IMR-90 (cell line): ENCODE measurements around the gene FNDC4. TPM values are rescaled to one million over a fixed set of nuclear protein-coding genes. Genes with fewer than 3 reads are reported as not detected.

Experiments
- ATAC-seq: fragments of 200-7000 bp; cut with Tn5 transposase; 2 replicates; pipeline ENCODE4 v1.9.1; 2020; ENCODE audit warnings: low read depth, mild to moderate bottlenecking, moderate library complexity
- BruUV-seq: library from RNA; stranded (reverse); fragments of 400-500 nt; replicated peaks from 2 replicates; lab custom pipeline; 2021; lab: Mats Ljungman, UMichigan
- CTCF ChIA-PET: fragments of 300-600 bp; formaldehyde crosslinking; extraction: SDS; loops from one replicate; lab custom pipeline; 2021; ENCODE audit warnings: antibody characterized with exemption; lab: Yijun Ruan, JAX
- POLR2A ChIA-PET: fragments of 300-600 bp; sonication (Branson Sonifier 250); formaldehyde crosslinking; loops from one replicate; lab custom pipeline; 2022; ENCODE audit warnings: antibody characterized with exemption; ENCODE audit not compliant: unreplicated experiment; lab: Charles Lee
- DNase-seq: peaks from one replicate; pipeline ENCODE4 v3.0.0; 2013
- H2AFZ ChIP-seq: replicated peaks from 2 replicates; pipeline ENCODE3; 2013; ENCODE audit warnings: low read length, mild to moderate bottlenecking; ENCODE audit not compliant: poor library complexity
- H2AK5ac ChIP-seq: 2 replicates; pipeline ENCODE4 v1.6.1; 2013; ENCODE audit warnings: low read depth, low read length, inconsistent platforms
- H2AK9ac ChIP-seq: replicated peaks from 2 replicates; pipeline ENCODE3; 2013; ENCODE audit warnings: mild to moderate bottlenecking, low read depth, low read length, moderate library complexity; ENCODE audit not compliant: poor library complexity
- H2BK120ac ChIP-seq: 2 replicates; pipeline ENCODE4 v1.6.1; 2013; ENCODE audit warnings: low read depth, low read length, inconsistent platforms
- H2BK15ac ChIP-seq: 3 replicates; pipeline ENCODE4 v1.6.1; 2013; ENCODE audit warnings: low read depth, low read length, inconsistent platforms
- H2BK20ac ChIP-seq: 2 replicates; pipeline ENCODE4 v1.6.1; 2013; ENCODE audit warnings: low read depth, mild to moderate bottlenecking, inconsistent platforms, low read length, moderate library complexity
- H2BK5ac ChIP-seq: 2 replicates; pipeline ENCODE4 v1.6.1; 2013; ENCODE audit warnings: mild to moderate bottlenecking, low read depth, low read length, inconsistent platforms; ENCODE audit not compliant: poor library complexity, severe bottlenecking
- H3K14ac ChIP-seq: replicated peaks from 2 replicates; pipeline ENCODE4 v1.6.1; 2013; ENCODE audit warnings: low read depth, low read length, inconsistent platforms
- H3K18ac ChIP-seq: 2 replicates; pipeline ENCODE4 v1.6.1; 2013; ENCODE audit warnings: low read depth, low read length, control low read depth
- H3K23ac ChIP-seq: 2 replicates; pipeline ENCODE4 v1.6.1; 2013; ENCODE audit warnings: low read depth, low read length, inconsistent platforms
- H3K27ac ChIP-seq: 2 replicates; pipeline ENCODE4 v1.5.1; 2013; ENCODE audit warnings: mild to moderate bottlenecking, control low read depth, low read length; ENCODE audit not compliant: insufficient read depth
- H3K27me3 ChIP-seq: 2 replicates; pipeline ENCODE4 v1.6.1; 2013; ENCODE audit warnings: low read length; ENCODE audit not compliant: control insufficient read depth, insufficient read depth
- H3K36me3 ChIP-seq: 2 replicates; pipeline ENCODE4 v1.6.1; 2013; ENCODE audit warnings: low read length, mixed read lengths; ENCODE audit not compliant: control insufficient read depth, insufficient read depth
- H3K4ac ChIP-seq: 2 replicates; pipeline ENCODE4 v1.6.1; 2013; ENCODE audit warnings: low read depth, low read length, inconsistent platforms
- H3K4me1 ChIP-seq: 2 replicates; pipeline ENCODE4 v1.6.1; 2013; ENCODE audit warnings: low read length, mixed read lengths; ENCODE audit not compliant: control insufficient read depth, insufficient read depth
- H3K4me2 ChIP-seq: 2 replicates; pipeline ENCODE4 v1.6.1; 2013; ENCODE audit warnings: low read depth, mild to moderate bottlenecking, control low read depth, low read length, moderate library complexity
- H3K4me3 ChIP-seq: 2 replicates; pipeline ENCODE4 v1.5.1; 2013; ENCODE audit warnings: low read depth, mild to moderate bottlenecking, control low read depth, low read length, moderate library complexity; ENCODE audit not compliant: insufficient read depth
- H3K56ac ChIP-seq: 2 replicates; pipeline ENCODE4 v1.6.1; 2013; ENCODE audit warnings: low read length, inconsistent platforms; ENCODE audit not compliant: insufficient read depth; ENCODE audit errors: extremely low read depth
- H3K79me1 ChIP-seq, 2 experiments: 2 replicates each; pipeline ENCODE4 v1.6.1; 2013; ENCODE audit warnings: low read length in 2 of 2, inconsistent platforms in 1 of 2, low read depth in 1 of 2
- H3K9ac ChIP-seq: 2 replicates; pipeline ENCODE4 v1.6.1; 2013; ENCODE audit warnings: low read depth, low read length, control low read depth
- H3K9me1 ChIP-seq: 2 replicates; pipeline ENCODE4 v1.6.1; 2013; ENCODE audit warnings: low read length, inconsistent platforms; ENCODE audit not compliant: insufficient read depth
- H3K9me3 ChIP-seq: 2 replicates; pipeline ENCODE4 v1.6.1; 2013; ENCODE audit warnings: low read length; ENCODE audit not compliant: control insufficient read depth, insufficient read depth
- H4K20me1 ChIP-seq: 2 replicates; pipeline ENCODE4 v1.6.1; 2013; ENCODE audit warnings: low read length, inconsistent platforms; ENCODE audit not compliant: insufficient read depth
- H4K5ac ChIP-seq: 2 replicates; pipeline ENCODE4 v1.6.1; 2013; ENCODE audit warnings: mild to moderate bottlenecking, low read depth, low read length, control low read depth
- H4K8ac ChIP-seq, 2 experiments: 2 replicates each; pipeline ENCODE4 v1.6.1; 2013; ENCODE audit warnings: low read depth in 2 of 2, low read length in 2 of 2, control low read depth in 1 of 2, inconsistent platforms in 1 of 2
- H4K91ac ChIP-seq: 2 replicates; pipeline ENCODE4 v1.6.1; 2013; ENCODE audit warnings: low read depth, low read length, inconsistent platforms; ENCODE audit not compliant: insufficient read depth
- BHLHE40 ChIP-seq: fragments of 150-350 bp; IDR thresholded peaks from 2 replicates; pipeline ENCODE4 v1.6.1; 2016; ENCODE audit warnings: mild to moderate bottlenecking, low read depth, low read length
- CEBPB ChIP-seq: IDR thresholded peaks from 2 replicates; pipeline ENCODE4 v1.6.1; 2012; ENCODE audit warnings: low read depth, low read length, improper control_type of control experiment
- CHD1 ChIP-seq: IDR thresholded peaks from 2 replicates; pipeline ENCODE4 v1.6.1; 2012; ENCODE audit warnings: low read depth, low read length, improper control_type of control experiment
- ELK1 ChIP-seq: fragments of 150-350 bp; IDR thresholded peaks from 2 replicates; pipeline ENCODE4 v1.6.1; 2016; ENCODE audit warnings: low read depth, mild to moderate bottlenecking, low read length, moderate library complexity, borderline replicate concordance
- FOS ChIP-seq: fragments of 150-350 bp; IDR thresholded peaks from 2 replicates; pipeline ENCODE4 v1.6.1; 2016; ENCODE audit warnings: low read depth, low read length
- MAFK ChIP-seq: IDR thresholded peaks from 2 replicates; pipeline ENCODE4 v1.6.1; 2012; ENCODE audit warnings: low read depth, low read length, improper control_type of control experiment
- MAZ ChIP-seq: IDR thresholded peaks from 2 replicates; pipeline ENCODE4 v1.6.1; 2012; ENCODE audit warnings: low read depth, mild to moderate bottlenecking, low read length, improper control_type of control experiment, moderate library complexity, borderline replicate concordance
- MXI1 ChIP-seq: IDR thresholded peaks from 2 replicates; pipeline ENCODE4 v1.6.1; 2012; ENCODE audit warnings: low read depth, mild to moderate bottlenecking, low read length, moderate library complexity, borderline replicate concordance
- NFE2L2 ChIP-seq: fragments of 150-350 bp; IDR thresholded peaks from 2 replicates; pipeline ENCODE4 v1.6.1; 2016; ENCODE audit warnings: low read depth, mild to moderate bottlenecking, low read length
- POLR2A ChIP-seq: IDR thresholded peaks from 2 replicates; pipeline ENCODE4 v1.6.1; 2012; ENCODE audit warnings: mild to moderate bottlenecking, low read depth, low read length
- RAD21 ChIP-seq: IDR thresholded peaks from 2 replicates; pipeline ENCODE4 v1.6.1; 2012; ENCODE audit warnings: low read length, improper control_type of control experiment
- RCOR1 ChIP-seq: IDR thresholded peaks from 2 replicates; pipeline ENCODE4 v1.6.1; 2012; ENCODE audit warnings: mild to moderate bottlenecking, low read length, improper control_type of control experiment; ENCODE audit not compliant: insufficient replicate concordance
- RFX5 ChIP-seq: IDR thresholded peaks from 2 replicates; pipeline ENCODE4 v1.8.0; 2012; ENCODE audit warnings: low read depth, mild to moderate bottlenecking, low read length, moderate library complexity
- SMC3 ChIP-seq: fragments of 150-350 bp; IDR thresholded peaks from 2 replicates; pipeline ENCODE4 v1.6.1; 2016; ENCODE audit warnings: low read depth, mild to moderate bottlenecking, antibody characterized with exemption, low read length, moderate library complexity
- dilution Hi-C: fragments of 300-500 bp; cut with HindIII; formaldehyde crosslinking; loops from one replicate; pipeline ENCODE4 v1.14.3; 2018; ENCODE audit warnings: low sequenced_read_pairs; ENCODE audit not compliant: unreplicated experiment
- in situ Hi-C: fragments of 300-500 bp; cut with MboI; formaldehyde crosslinking; loops from 3 replicates; pipeline ENCODE4 v1.14.3; 2019; ENCODE audit warnings: low sequenced_read_pairs, inconsistent platforms, mixed read lengths
- intact Hi-C: fragments of 100-400 bp; cut with micrococcal nuclease; formaldehyde crosslinking; loops from 2 replicates; pipeline ENCODE4 v1.10.0; 2022
- polyA plus RNA-seq, 3 experiments: library from polyadenylated mRNA; depleted of rRNA; stranded (reverse); fragments of >200 nt; gene quantifications; 2 replicates each; pipeline ENCODE4 v1.2.3, GENCODE V29; 2012; ENCODE audit warnings: low replicate concordance in 1 of 3
- total RNA-seq: library from RNA; depleted of rRNA; stranded (reverse); fragments of >200 nt; gene quantifications from 2 replicates; pipeline ENCODE4 v1.2.3, GENCODE V29; 2012
- TF ChIP-seq, protein P1 (sequence below): fragments of 150-350 bp; IDR thresholded peaks from 2 replicates; pipeline ENCODE4 v1.6.1; 2017; ENCODE audit warnings: mild to moderate bottlenecking, antibody characterized with exemption, low read length, low read depth
- TF ChIP-seq, protein P2 (sequence below): conservative IDR thresholded peaks from 2 replicates; pipeline ENCODE4 v1.5.1; 2012; ENCODE audit warnings: mild to moderate bottlenecking, low read depth, low read length, improper control_type of control experiment

FNDC4 gene
- total and polyA plus RNA-seq, 2 of the 4 experiments (the other 2 are of a cell fraction): 7.3 to 11.1 TPM

- TF ChIP-seq ELK1 (no peak), SMC3 (no peak), POLR2A (no peak), BHLHE40 (no peak), RAD21 (no peak), CHD1 (no peak), RFX5 (no peak), MXI1 (no peak), FOS (no peak), MAZ (no peak), RCOR1 (no peak), MAFK (no peak), CEBPB (no peak), NFE2L2 (no peak)
- TF ChIP-seq, protein P1, sequence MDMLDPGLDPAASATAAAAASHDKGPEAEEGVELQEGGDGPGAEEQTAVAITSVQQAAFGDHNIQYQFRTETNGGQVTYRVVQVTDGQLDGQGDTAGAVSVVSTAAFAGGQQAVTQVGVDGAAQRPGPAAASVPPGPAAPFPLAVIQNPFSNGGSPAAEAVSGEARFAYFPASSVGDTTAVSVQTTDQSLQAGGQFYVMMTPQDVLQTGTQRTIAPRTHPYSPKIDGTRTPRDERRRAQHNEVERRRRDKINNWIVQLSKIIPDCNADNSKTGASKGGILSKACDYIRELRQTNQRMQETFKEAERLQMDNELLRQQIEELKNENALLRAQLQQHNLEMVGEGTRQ: no peak
- TF ChIP-seq, protein P2, sequence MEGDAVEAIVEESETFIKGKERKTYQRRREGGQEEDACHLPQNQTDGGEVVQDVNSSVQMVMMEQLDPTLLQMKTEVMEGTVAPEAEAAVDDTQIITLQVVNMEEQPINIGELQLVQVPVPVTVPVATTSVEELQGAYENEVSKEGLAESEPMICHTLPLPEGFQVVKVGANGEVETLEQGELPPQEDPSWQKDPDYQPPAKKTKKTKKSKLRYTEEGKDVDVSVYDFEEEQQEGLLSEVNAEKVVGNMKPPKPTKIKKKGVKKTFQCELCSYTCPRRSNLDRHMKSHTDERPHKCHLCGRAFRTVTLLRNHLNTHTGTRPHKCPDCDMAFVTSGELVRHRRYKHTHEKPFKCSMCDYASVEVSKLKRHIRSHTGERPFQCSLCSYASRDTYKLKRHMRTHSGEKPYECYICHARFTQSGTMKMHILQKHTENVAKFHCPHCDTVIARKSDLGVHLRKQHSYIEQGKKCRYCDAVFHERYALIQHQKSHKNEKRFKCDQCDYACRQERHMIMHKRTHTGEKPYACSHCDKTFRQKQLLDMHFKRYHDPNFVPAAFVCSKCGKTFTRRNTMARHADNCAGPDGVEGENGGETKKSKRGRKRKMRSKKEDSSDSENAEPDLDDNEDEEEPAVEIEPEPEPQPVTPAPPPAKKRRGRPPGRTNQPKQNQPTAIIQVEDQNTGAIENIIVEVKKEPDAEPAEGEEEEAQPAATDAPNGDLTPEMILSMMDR: no peak
- dilution Hi-C loops: no loop called here
- CTCF ChIA-PET: no interaction called here
- no peak for DNase-seq
- intact Hi-C loops: no loop called here
- Histone ChIP-seq H2BK15ac (no peak overlapping the region), H3K23ac (no peak overlapping the region), H3K4me1 (peaks cover 7% of the 10 kb centered on the region), H3K4me3 (no peak overlapping the region), H3K9me1 (peaks cover 11% of the 10 kb centered on the region), H2AK9ac (no peak overlapping the region), H3K4me2 (no peak overlapping the region), H3K9me3 (no peaks in the 10 kb centered on the region), H3K36me3 (no peaks in the 10 kb centered on the region), H4K20me1 (no peaks in the 10 kb centered on the region), H3K56ac (no peak overlapping the region), H2AFZ (no peak overlapping the region), H3K18ac (no peak overlapping the region), H3K9ac (no peak overlapping the region), H4K5ac (no peak overlapping the region), H3K27me3 (peaks cover 2% of the 10 kb centered on the region; the same call in 1 of the 2 replicates), H3K14ac (no peak overlapping the region), H4K8ac (no peak overlapping the region), H3K27ac (no peak overlapping the region), H2BK5ac (no peak overlapping the region), H4K91ac (no peak overlapping the region), H2BK120ac (no peak overlapping the region), H3K4ac (no peak overlapping the region), H2AK5ac (no peak overlapping the region), H3K79me1 (no peaks in the 10 kb centered on the region), H2BK20ac (no peak overlapping the region)
- ATAC-seq: no peak
- in situ Hi-C loops: no loop called here
- POLR2A ChIA-PET: no interaction called here
- BruUV-seq: no TSS peak
These were observed 6.0 kb upstream of the FNDC4 start for GRCh38 chr2:27501042-27501441.
